Hematopoietic multipotent progenitor cell treated with erythropoietin and hydrocortisone succinate and interleukin-3 and kit ligand, for 17 days (in vitro differentiated cells): ENCODE data around the gene KCNJ11.
"Not testable (repeated sequence)": the region's sequence is repeated elsewhere in the genome, so short reads cannot be mapped to it uniquely, and the experiment has no call there.

Experiments
- DNase-seq: peaks from one replicate; pipeline ENCODE4 v3.0.0-alpha.2; 2015; ENCODE audit warnings: low spot score

The KCNJ11 gene

DNA sequence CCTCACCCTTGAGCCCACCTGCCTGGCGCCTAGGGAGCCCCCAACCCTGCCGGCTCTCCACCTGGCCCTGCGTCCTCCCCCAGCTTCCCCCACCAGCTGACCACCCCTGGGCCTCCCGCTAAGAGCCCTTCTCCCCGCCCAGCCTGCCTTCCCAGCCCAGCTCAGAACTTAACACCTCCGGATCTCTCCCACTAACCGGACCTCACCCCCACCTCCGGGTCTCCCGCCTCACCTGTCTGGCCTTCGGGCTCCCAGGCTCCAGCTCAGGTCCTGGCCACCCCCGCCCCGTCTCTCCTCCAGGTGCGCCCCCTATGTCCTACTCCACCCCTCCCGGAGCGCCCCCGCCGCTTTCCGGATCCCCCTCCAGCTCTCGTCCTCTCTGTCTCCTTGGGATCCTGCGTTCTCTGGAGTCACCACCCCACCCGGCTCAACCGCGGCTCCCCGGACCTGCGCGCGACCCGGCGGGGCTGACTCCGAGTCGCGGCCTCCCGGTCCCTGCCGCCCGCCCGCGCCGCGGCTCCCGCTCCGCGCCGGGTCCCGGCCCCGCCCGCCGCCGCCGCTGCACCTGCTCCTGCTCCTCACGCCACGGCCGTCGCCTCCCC is at the start of gene KCNJ11:
Gene KCNJ11, minus strand, starts transcription at position 51 of the 602 bp plus-strand sequence. CDS start 568 bp downstream, outside the sequence.
- DNase-seq: no peak

GRCh38 chr11:17437366-17437765 is 48.9 kb upstream of the KCNJ11 start:
- no peak for DNase-seq

- DNase-seq: no peak
These were observed 45.6 kb upstream of the KCNJ11 start for GRCh38 chr11:17434108-17434507.

DNA sequence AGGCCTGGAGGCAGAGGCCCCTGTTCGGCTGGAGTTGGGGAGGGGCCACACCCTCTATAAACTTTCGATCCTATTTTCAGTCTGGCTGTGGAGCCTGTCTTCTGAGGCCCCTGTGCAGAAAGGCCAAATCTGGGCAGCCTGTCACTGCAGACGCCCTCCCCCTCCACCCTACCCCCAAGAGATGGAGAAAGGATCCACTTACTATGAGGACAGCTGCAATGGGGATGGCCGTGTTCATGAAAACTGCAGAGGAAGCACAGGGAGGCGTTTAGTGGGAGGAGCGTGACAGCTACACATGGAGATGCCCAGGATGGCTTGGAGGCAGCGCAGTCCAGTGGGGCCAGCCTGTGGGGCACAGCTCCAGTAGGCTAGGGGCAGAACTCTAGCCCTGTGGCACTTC is 43.5 kb upstream of the KCNJ11 start:
- no peak for DNase-seq

- no peak for DNase-seq
These were observed 42.7 kb upstream of the KCNJ11 start for GRCh38 chr11:17431139-17431538.

DNA sequence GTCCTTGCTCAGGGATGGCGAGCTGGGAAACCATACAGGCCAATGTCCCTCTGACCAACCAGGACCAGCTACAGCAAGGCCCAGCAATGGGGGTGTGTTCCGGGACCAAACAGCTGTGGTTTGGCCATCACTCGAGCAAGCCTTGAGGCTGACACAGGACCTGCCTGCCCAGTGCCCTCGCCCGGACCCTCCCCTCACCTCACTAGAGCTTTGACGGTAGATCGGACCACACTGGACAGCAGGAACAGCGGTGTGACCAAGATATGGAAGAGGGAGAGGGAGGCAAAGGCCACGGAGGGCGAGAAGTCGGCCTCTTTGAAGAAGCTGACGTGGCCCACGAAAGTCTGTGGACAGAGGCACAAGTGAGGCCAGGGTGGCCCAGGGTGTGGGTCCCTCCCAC is 42.2 kb upstream of the KCNJ11 start:
- DNase-seq: no peak

DNA sequence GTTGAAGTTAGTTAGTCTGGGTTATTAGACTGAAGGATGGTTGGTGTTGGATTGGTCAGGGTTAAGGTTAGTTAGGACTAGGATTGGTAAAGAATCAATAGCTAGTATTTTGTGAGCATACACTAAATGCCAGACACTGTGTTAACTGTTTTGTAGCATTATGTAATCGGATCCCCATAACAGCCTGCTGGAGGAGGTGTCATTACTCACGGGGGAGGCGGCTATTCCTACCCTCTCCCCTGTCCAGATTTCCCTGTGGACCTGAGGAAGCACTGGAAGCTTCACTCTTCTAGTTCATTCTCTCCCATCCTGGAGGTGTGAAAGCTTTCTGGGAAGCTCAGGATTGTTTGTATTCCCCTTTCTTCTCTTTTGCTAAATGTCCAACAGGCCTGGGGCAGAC is 40.5 kb upstream of the KCNJ11 start:
- no peak for DNase-seq

GRCh38 chr11:17428261-17428660 is 39.8 kb upstream of the KCNJ11 start:
- no peak for DNase-seq

DNA sequence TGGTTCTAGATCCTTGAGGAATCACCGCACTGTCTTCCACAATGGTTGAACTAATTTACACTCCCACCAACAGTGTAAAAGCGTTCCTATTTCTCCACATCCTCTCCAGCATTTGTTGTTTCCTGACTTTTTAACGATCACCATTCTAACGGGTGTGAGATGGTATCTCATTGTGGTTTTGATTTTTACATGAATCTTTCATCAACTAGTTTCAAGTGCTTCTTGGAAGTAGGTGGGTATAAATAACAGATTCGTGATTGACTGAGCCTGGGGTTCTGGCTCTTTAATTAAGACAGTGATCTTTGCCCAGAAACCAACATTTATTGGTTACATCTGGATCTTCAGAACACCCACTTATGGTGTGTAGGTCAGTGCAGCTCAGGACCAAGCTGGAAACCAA is 37.8 kb upstream of the KCNJ11 start:
- DNase-seq: not testable (repeated sequence)

- DNase-seq: no peak
These were observed 35.3 kb upstream of the KCNJ11 start for GRCh38 chr11:17423533-17424310.

- DNase-seq: no peak
These were observed 33.3 kb upstream of the KCNJ11 start for GRCh38 chr11:17421781-17422180.

DNA sequence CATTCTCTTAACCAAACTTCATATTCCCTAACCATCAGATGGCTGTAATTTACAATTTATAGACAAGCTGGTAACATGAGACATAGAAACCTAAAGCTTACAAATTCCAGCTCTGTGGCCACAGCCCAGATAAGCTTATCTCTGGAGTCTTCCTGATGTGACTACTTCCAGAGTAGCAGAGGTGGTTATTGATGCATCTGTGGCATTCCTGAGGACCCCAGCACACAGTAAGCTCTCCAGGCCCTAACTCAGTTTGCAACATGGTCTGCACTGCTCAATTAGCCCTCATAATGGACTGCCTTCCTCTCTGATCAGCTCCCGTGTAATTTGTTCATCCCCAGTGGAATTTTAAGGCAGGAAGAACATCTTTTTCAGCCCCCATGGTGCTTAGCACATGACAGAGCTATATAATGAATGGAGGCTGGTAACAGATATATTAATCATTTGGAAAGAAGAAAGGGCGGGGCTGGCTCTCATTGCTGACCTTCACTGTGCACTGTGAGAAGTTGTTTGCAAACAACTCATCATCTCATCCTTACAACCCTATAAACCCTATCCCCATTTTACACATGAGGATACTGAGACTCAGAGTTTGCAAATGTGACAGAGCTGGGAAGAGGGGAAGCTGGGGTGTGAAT is 30.1 kb upstream of the KCNJ11 start:
- no peak for DNase-seq

DNA sequence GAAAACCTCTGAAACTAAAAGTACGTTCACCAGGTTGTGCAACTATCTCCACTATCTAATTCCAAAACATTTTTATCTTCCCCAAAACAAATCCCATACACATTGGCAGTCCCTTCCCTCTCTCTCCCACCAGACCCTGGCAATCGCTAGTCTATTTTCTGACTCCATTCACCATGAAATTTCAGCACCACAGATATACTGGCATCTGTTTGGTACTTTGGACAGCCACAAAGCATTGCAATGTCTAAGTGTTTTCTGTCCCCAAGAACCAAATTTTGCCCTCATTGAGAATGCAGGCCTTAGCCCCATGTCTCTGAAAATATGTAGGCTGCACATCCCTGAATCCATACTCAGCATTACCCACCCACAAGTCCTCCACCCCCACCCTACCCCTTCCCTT is 28.0 kb upstream of the KCNJ11 start:
- DNase-seq: no peak

GRCh38 chr11:17415523-17416104 is 27.2 kb upstream of the KCNJ11 start:
- DNase-seq: no peak

DNA sequence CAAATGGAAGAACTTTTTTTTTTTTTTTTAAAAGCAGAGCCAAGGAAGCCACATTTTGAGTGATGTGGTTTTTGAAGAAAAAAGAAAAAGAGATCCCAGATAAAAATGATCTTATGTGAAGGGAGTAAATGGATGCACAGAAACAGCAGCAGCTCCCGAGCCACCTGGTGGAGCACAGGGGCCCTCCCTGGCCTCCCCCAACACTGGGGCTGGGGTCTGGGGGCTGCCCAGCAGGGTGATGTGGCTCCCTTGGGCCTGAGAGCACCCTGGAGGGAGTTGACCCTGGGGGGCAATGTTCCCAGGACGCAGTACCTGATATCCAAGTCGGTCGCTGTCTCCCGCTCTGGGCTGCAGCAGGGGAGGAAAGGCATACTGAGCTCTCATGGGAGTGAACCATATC is 26.5 kb upstream of the KCNJ11 start:
- DNase-seq: no peak

DNA sequence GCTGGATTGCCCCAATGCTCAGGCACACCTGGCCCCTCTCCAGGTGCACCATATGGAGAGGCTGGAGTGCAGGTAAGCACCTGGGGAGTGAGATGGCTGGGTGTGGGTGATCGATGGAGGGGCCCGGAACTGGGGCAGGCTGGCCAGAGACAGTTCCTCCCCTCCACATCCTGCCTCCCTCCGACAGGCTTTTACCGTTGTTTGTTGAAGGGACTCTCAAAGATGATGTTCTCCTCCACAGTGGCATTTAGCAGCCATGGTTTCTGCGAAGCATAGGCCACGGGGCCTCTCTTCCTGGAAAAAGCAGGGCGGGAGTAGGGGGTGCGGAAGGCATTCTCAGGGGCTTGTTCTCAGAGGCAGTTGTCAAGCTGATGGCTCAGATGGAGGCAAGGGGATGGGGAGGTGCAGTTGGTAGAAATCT is 25.9 kb upstream of the KCNJ11 start:
- no peak for DNase-seq

- no peak for DNase-seq
These were observed 25.2 kb upstream of the KCNJ11 start for GRCh38 chr11:17413414-17414316.

DNA sequence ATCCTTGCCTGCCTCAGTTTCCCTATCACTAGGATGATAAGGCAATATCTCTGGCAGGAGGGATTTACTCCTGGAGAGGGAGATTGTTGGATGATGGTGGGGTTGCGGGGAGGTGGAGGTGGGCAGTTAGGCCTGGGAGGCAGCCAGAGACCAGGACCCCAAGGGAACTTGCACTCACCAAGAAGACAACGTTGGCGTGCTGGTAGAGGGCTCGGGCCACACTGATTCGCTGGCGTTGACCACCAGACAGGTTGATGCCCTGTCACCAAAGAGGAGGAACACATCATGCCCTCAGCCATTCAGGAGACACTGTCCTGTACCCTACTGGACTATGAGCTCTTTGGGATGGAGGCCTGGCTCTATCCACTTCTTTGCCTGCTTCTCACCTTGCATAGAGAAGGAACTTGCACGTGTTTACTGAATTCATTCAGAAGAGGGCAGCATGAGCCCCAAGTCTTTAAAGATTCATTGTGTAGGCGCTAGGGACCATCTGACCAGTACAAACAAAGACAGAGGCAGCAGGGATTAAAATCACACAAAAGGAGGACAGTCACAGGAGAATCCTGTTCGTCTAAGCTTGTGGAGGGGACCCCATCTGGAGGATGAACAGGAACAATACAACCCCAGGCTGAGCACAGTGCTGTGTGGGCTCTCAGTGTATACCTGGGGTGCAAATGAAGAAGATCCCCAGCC is 24.2 kb upstream of the KCNJ11 start:
- DNase-seq: no peak

DNA sequence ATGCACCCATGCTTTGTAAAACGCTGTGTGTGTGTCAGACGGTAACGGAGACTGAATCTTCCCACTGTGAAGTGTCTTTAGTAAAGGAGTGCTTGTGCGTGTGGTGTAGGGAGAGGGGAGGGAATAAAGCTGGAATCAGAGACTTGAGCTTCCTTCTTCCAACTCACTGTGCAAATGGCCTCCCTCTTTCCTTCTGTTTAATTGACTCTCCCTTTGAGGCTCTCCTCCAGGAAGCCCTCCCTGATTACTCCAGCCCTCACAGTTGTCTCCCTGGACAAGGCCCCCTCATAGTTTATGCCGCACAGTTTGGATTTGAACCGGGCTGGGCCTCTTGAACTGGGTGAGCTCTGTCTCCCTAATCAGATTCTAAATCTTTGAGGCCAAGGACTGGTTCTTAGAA is 23.0 kb upstream of the KCNJ11 start:
- DNase-seq: no peak

GRCh38 chr11:17410606-17411379 is 22.3 kb upstream of the KCNJ11 start:
- no peak for DNase-seq
